ENCODE results near the gene C9orf72.
"Not testable (repeated sequence)": the region's sequence is repeated elsewhere in the genome, so short reads cannot be mapped to it uniquely, and the experiment has no call there.

C9orf72 gene, protein sequence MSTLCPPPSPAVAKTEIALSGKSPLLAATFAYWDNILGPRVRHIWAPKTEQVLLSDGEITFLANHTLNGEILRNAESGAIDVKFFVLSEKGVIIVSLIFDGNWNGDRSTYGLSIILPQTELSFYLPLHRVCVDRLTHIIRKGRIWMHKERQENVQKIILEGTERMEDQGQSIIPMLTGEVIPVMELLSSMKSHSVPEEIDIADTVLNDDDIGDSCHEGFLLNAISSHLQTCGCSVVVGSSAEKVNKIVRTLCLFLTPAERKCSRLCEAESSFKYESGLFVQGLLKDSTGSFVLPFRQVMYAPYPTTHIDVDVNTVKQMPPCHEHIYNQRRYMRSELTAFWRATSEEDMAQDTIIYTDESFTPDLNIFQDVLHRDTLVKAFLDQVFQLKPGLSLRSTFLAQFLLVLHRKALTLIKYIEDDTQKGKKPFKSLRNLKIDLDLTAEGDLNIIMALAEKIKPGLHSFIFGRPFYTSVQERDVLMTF

DNA sequence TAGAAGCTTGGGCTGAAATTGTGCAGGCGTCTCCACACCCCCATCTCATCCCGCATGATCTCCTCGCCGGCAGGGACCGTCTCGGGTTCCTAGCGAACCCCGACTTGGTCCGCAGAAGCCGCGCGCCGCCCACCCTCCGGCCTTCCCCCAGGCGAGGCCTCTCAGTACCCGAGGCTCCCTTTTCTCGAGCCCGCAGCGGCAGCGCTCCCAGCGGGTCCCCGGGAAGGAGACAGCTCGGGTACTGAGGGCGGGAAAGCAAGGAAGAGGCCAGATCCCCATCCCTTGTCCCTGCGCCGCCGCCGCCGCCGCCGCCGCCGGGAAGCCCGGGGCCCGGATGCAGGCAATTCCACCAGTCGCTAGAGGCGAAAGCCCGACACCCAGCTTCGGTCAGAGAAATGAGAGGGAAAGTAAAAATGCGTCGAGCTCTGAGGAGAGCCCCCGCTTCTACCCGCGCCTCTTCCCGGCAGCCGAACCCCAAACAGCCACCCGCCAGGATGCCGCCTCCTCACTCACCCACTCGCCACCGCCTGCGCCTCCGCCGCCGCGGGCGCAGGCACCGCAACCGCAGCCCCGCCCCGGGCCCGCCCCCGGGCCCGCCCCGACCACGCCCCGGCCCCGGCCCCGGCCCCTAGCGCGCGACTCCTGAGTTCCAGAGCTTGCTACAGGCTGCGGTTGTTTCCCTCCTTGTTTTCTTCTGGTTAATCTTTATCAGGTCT, at the start of gene C9orf72:
Gene C9orf72 (minus strand): TSS at position 564 of the 716 bp plus-strand sequence. CDS start 6,361 bp downstream, outside the sequence.
- DNase-seq = peak; percentile 62

DNA sequence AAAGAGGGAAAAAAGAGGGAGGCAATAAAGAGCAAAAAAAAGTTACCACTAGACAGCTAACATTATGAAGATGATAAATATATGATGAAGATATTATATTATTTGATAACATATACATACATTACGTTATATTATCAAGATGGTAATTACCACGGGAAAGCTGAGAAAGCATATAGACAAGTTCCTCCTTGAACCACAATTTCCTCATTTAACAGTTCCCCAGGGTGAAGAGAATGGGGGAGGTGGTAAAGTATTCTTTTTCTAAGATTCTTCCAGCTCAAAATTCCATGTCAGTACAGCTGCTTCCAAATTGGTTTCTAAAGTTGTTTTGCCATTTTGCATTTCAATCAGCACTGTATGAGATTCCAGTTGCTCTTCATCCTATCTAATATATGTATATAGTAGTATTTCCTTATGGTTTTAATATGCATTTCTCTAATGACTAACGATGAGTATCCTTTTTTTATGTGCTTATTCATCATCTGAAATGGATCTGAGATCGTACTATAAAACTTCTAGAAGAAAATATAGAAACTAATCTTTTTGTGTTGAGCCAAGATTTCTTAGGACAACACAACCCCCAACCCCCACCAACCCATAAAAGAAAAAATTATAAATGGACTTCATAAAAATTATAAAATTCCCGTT, 49.5 kb upstream of the C9orf72 start:
- DNase-seq = no peak

DNA sequence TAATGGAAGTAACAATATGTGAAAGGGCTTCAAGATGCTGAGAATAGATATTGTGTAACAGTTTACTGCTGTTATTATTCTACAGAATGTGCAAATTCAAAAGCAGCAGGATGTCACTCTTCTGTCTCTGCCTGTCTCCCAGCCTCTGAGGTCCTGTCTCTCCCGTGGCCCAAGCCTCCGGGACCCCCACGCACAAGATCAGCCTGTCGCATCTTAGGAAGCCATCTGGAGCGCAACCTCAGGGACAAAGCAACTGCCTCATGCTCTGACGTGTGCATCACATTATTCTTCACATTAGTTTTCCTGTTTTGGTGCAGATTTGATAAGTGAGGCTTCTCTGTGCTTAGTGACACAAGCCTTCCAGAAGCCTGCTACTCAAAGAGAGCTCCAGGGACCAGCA, 46.5 kb upstream of the C9orf72 start:
- no peak for DNase-seq

DNA sequence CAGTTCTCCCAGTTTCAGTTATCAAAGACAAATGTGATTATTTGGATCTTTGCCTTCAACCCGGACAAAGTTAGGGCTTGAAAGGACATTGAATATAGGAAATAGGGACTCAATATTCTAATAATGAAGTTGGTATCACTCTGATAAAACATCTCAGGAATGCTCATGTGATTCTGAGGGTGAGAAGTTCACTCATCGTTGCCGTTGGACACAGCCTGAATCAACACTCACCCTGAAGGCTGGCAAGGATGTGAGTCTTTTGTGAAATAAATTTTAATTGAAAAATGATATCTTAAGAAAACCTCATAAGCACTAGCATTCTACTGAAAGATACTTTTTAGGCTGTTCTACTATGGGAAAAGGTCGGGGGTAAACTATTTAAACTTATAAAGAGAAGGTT, 44.8 kb upstream of the C9orf72 start:
- DNase-seq = no peak

DNA sequence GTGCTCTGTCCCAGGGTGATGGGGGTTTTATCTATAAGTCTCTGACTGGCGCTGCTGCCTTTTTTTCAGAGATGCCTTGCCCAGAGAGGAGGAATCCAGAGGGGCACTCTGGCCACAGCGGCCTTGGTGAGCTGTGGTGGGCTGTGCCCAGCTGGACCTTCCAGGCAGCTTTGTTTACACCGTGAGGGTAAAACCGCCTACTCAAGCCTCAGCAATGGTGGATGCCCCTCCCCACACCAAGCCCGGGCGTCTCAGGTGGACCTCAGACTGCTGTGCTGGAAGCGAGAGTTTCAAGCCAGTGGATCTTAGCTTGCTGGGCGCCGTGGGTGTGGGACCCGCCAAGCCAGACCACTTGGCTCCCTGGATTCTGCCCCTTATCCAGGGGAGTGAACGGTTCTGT, 41.3 kb upstream of the C9orf72 start:
- DNase-seq = no peak

DNA sequence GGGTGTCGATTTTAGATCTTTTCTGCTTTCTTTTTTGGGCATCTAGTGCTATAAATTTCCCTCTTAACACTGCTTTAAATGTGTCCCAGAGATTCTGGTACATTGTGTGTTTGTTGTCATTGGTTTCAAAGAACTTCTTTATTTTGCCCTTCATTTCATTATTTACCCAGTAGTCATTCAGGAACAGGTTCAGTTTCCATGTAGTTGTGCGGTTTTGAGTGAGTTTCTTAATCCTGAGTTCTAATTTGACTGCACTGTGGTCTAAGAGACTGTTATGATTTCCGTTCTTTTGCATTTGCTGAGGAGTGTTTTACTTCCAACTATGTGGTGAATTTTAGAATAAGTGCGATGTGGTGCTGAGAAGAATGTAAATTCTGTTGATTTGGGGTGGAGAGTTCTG, 38.8 kb upstream of the C9orf72 start:
- not testable (repeated sequence) for DNase-seq

DNA sequence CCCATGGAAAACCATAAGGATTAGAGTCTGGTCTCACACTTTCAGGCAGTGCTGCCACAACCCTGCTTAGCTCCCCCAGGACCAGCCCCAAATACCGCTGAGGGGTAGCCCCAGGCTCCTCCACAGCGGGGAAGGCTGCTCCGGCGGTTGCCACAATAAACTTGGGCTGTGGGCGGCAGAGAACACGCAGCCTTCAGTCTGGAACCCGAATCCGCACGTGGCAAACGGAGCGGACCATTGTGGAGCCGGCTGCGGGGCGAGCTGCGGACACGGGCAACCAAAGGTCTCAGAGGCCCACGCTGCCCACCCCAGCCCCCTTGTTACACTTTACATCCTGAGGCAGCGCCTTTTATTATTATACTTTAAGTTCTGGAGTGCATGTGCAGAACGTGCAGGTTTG, 37.3 kb upstream of the C9orf72 start:
- no peak for DNase-seq

DNA sequence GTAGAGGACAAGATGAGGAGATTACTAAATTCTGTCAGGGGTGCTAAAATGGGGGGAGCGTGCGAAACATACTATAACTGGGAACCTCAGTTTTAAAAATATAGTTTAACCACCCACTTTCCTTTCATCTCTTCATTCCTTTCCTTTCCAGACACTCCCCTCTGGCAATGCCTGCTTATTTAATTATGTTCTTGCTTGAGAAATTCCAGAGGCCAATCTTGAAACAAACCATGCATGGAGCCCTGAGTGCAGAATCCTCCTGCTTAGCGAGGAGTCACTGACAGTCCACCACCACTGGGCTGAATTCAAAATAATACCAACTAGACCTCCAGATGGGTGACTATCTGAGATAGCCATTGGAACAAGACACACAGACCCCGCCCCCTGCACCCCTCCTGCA, 29.7 kb upstream of the C9orf72 start:
- DNase-seq = no peak

DNA sequence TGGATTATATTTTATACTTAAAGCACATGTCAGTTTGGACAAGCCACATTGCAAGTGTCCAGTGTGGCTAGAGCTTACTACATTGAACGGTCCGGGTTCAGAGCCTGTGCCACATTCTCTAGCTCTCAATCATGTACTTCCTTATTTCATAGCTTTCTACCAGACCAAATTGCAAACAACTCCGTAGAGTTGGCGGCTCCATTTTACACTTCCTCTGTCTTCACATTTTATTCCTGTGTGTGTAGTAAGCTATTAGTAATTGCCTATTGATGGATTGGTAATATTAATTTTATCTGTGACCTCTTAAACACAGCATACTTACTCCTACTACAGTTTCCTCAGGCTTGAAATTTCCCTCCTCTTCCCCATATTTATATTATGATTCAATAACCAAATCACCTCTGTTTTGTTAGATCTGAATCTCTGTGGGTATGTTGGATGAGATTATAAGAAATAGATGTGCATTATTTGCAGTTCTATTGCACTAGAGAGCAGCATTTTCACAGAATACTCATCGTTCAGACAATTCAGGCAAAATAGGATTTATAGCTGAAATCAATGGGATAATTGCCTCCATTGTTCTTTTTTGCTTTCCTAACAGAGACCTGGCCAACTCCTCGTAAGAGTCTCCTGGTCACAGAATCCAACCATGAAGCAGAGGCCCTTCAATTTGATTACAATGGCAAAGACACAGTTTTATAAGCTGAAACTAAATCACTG, 29.0 kb upstream of the C9orf72 start:
- DNase-seq = no peak

DNA sequence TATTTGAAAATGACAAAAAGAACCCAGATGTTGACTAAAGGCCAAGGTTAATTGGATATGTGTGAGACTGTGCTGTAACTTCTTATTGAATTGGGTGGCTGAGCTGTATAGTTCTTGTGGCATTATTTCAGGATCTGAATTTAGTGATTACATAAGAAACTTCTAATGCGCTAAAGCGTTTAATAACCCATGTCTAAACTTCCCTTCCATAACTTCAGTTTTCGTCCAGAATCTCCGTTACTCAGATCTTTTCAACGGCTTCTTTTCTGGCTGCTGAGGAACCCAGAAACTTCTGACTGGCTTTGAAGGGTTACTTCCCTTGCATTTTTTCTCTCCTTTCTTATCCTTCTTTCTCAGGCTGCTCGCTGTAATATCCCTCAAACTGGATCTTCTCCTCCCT, 28.1 kb upstream of the C9orf72 start:
- no peak for DNase-seq

DNA sequence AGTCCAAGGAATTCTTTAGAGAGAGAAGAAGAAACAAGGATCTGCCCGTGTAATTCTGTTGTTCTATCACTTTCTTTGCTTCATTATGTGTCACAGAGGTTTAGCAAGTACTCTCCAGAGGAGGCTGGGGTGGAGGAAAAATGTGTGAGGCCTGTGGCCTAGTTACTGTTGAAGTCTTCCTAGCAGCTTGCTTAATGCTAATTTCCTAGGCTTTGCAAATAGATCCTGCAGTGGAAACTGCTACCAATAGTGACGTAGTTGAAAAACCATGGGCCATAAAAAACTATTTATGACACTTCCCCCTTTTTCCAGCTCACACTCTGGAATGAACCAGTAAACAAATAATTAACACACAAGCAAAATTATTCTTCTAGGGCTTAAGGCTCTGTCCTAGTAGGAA, 27.0 kb upstream of the C9orf72 start:
- no peak for DNase-seq

DNA sequence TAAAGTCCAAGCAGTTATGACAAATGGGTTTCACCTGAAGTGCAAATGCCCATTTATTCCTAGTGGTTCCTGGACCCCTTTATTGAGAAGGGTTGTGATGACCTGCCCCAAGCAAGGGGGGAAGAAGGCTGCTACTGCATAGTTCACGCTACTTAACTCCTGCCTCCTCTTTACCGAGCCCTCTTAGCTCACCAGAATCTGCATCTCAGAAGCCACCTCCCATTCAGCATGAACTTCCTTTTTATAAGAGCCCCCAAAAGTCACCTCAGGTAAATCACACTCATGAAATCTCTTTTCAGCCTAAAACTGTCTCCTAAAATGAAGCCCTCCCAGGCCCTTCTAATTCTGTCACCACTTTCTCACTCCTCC, 26.6 kb upstream of the C9orf72 start:
- no peak for DNase-seq

DNA sequence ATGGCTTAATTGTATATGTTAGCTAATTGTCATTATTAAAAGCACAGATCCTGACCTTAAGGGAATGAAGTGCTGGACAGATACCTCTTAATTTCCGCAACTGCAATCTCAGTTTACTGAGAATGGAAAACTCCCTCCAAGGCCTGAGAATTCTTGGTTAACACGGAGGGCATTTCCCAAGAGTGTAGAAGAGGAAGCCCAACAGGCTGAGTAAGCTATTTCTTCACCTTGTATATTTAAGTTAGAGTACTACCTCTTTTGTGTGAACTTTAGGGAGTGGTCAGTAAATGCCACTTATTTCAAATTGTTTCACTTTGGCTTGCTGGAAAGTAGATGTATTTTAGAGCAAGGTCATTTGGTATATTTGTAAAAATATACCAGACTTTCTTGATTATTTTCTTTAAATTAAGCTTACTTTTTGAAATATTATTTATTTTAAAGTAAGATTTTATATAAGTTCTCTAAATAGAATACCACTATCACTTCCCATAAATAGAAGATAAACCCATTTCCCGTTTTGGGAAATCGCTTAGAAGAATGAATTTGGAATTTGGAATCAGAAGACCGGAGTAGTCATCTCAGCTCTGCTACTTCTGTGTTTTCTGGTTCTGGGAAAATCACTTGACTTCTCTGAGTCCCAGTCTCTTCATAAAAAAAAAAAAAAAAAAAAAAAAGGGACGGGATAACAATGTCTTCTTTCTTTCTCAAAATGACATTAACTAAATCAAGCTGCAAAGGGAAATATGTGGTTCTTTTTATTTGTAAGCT, 26.0 kb upstream of the C9orf72 start:
- no peak for DNase-seq

DNA sequence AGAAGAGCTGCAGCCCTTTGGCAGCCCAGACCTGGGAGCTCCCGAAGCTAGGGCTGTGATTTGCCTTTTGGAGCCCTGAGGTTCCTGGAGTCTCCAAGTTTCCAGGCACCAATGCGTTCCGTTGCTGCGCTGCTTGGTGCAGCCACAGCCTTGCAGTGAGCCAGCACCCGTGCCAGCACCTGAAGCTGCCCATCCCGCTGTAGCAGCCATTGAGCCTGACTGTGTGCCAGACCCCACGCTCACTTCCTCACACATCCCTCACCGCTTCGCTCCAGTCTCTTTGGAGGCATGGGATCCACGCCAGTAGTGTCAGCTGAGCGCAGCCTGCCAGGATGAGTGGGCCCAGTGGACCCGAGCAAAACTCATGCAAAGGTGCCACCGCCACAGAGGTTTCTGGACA, 22.5 kb upstream of the C9orf72 start:
- no peak for DNase-seq

DNA sequence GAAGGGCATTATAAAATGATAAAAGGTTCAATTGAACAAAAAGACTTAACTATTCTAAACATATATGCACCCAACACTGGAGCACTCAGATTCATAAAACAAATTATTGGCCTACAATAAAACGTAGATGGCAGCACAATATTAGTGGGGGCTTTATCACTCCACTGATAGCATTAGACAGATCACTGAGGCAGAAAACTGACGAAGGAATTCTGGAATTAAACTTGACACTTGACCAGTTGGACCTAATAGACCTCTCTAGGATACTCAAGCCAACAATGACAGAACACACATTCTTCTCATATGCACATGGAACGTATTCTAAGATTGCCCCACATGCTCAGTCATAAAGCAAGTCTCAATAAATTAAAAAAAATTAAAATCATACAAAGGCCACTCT, 18.4 kb upstream of the C9orf72 start:
- no peak for DNase-seq

DNA sequence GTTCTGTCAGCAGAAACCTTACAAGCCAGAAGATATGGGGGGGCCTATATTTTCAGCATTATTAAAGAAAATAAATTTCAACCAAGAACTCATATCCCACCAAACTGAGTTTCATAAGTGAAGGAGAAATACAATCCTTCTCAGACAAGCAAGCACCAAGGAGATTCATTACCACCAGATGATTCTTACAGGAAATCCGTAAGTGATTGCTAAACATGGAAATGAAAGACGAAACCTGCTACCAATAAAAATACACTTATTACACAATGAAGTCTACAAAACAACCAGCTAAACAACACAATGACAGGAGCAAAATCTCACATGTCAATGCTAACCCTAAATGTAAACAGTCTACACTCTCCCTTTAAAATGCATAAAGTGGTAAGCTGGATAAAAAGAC, 17.8 kb upstream of the C9orf72 start:
- no peak for DNase-seq

DNA sequence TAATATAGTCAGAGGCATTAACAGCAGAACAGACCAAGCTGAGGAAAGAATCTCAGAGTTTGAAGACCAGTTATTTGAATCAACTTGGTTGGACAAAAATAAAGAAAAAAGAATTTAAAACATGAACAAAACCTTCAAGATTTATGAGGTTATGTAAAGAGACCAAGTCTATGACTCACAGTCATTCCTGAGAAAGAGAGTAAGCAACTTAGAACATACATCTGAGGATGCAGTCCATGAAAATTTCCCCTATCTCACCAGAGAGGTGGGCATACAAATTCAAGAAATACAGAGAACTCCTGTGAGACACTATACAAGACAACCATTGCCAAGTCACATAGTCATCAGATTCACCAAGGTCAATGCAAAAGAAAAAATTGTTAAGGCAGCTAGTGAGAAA, 17.4 kb upstream of the C9orf72 start:
- no peak for DNase-seq

DNA sequence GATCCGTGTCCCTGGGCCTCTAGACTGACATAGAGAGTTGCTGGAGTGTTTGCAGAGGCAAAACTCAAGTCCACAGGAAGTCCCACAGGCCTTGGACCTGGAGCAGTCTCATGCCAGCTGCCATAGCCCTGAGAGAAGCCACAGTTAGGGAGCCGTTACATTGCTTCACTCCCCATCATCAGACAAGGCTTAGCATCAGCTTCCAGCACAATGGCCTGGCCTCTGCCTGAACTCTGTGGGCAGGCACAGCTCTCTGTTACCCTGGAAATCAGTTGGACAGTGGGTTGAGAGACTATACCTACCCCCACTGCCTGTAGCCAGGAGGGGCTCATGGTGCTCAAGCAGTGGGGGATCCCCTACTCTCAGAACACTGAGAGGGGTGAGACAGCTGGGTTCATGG, 16.2 kb upstream of the C9orf72 start:
- DNase-seq = no peak

DNA sequence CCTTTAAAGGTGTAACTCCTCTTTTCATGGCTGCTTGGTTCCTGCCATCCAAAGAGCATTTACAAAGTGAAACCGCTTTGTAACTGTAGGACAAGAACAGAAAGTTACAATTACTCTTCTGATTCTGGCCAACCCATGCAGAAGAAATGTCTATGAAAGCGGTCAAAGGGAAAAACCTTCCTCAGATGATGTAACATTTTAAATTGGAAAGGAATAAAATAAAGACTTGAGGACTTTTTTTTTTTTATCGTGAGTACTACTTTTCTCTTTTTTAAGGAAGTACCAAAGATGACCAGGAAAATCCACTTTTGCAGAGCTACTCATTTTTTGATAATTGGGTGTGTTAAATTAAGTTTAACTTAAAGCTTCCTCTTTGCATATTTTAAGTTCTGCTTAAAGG, 13.0 kb upstream of the C9orf72 start:
- DNase-seq = no peak

DNA sequence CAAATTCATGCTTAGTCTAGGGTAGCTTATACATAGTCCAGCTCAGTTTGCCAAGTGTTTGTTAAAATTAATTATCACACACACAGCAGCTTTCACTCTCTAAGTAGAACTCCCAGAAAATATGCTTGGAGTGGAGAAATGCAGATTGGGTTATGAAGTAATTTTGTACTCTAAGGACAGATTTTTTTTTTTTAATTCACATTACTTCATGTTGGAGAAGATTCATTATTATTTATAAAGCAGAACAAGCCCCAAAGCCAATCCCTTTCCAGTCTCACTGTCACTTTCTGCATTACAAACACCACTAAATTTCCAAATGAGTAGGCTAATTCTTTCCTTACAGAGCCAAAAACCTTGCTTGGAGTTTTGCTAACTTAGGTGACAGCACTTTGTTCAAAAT, 11.7 kb upstream of the C9orf72 start:
- no peak for DNase-seq

DNA sequence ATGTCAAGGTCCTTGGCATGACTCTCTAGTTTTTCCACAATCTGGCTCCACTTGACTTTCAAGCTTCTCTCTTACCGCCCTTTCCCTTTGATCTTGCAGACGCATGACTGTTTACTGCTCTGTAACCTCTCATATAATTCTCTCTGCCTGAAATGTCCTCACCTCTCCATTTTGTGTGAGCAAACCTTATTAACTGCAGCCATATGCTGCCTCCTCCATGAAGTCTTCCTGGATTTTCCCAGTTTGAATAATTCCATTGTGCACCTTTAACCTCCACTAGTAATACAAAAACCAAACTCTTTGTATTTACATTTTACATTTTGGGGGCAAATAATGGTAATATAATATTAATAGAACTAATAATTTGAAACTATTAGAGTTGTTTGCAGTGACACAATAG, 9.5 kb upstream of the C9orf72 start:
- no peak for DNase-seq

DNA sequence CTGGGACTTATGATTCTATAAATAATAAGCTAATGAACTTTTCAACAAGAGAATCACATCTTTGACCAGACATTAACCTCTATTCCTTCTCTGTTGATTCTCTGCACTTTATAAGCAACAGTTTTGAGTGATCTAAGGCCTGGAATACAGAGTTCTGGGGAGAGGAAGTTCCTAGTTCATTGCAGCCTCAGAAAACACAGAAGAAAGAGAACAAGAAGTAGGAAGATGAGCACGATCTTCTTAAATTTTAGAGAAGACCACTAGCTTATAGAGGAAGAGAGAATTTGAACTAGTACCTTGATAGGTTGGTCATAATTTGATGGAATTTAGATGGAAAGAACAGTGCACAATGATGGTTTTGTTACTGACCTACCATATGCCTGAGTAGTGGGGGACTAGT, 8.5 kb upstream of the C9orf72 start:
- DNase-seq = no peak

Measured in NCI-H2171 treated with DMSO at 0.1 percent for 48 hours (cell line).